Limb (tissue), 2 donors: ENCODE measurements around the gene SNAP47.

Experiments used
- DNase-seq, 2 donors: peaks; one replicate each; pipeline ENCODE4 v3.0.0-alpha.2; 2016; ENCODE audit errors: extremely low spot score in 2 of 2

The SNAP47 gene

GRCh38 chr1:227748496-227749182 lies 13.4 kb downstream of the SNAP47 start:
- DNase-seq: no peak

- DNase-seq: no peak
Observed at GRCh38 chr1:227749225-227749624, 14.0 kb downstream of the SNAP47 start.

GRCh38 chr1:227749916-227750710 lies 14.9 kb downstream of the SNAP47 start:
- no peak for DNase-seq

DNA sequence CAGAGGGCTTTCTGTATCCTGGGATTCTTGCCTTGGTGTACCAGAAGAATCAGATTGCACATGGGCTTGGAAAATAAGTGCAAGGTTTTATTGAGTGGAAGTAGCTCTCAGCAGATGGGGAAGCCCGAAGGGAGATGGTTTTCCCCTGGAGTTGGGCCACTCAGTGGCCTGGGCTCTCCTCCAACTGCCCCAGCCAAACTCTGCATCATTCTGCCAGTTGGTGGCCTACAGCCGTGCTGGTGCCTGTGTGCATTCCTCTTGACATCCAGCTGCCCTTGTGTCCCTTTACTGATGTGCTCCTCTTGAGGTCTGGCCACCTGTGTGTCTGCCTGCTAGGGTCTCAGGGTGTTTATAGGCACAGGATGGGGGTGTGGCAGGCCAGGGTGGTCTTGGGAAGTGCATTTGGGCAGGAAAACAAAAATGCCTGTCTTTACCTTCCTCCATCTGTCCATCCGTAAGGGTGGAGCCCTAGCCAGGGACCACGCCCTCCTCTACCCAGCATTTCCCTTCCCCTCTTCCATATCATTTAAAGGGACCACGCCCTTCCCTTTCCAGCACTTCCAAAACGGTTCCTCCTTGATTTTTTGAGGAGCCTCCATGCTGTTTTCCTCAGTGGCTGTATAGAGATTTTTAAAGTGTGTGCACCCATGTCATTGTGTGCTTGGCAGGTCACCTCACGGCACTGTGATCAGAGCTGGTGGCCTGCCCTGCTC lies 18.9 kb downstream of the SNAP47 start:
- DNase-seq: no peak

DNA sequence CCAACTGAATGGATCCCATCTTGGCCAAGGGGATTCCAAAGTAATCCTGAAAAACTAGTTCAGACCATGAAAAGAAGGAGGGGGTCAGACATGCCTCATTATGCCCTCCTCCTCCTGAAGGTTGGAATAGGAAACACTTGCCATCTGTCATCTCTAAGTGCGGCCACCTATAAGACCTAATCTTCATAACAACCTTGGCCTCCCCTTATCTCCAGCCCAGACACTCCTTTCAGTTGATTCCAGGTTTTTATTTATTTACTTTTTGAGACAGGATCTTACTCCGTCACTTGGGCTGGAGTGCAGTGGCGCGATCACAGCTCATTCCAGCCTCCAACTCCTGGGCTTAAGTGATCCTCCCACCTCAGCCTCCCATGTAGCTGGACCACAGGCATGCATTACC lies 19.7 kb downstream of the SNAP47 start:
- no peak for DNase-seq

DNA sequence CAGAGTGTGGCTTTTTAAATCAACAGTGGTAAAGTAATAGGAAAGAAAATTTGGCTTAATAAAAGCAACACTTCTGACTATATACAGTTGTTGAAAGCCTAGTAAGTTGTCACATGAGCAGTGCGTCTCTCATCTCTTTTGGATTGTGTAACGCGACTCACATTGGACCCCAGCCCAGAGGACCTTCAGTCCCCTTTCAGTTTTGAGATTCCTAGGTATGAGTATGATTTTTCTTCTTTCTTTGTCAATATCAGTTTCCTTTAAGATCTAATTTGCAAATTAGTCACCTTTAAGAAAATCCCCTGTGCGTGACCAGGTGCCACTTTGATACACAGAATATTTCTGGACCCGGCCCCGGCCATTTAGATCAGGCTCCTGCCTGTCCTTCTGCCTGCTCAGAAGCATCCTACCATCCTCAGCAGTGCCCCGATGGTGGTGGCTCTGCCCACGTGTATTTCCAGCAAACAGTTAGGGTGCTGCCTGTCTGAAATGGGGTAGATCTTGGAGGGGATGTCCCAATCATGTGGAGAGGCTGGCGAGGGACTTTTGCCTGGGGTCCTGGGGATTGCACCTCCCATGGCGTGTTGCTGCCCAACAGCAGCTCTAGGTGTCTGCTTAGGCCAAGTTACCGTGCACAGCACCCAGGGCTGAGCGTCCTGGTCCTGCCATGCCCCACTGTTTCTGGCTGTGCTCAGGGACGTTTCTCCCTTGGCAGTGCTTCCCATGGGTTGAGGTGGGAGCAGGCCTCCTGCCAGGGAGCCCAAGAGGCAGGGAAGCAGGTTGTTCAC lies 21.1 kb downstream of the SNAP47 start:
- DNase-seq: no peak

DNA sequence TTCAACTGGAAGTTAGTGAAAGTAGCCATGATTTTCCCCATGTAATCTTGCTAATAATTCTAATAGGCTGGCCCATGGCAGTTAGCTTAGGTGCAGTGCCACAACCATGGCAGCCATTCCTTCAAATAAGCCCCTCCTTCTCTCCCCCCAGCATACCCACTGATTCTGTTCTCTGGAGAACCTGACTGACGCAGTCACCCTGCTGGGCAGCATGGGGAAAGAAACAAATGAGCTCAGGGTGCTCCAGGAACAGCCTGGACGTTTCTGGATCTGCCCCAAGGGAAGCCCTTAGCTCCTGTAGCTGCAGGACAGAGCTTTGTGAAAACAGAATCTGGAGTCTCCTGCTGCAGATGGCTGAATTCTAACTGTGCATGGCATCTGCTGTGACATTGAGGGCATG lies 22.5 kb downstream of the SNAP47 start:
- no peak for DNase-seq

- no peak for DNase-seq
Observed at GRCh38 chr1:227758366-227758765, 23.1 kb downstream of the SNAP47 start.

DNA sequence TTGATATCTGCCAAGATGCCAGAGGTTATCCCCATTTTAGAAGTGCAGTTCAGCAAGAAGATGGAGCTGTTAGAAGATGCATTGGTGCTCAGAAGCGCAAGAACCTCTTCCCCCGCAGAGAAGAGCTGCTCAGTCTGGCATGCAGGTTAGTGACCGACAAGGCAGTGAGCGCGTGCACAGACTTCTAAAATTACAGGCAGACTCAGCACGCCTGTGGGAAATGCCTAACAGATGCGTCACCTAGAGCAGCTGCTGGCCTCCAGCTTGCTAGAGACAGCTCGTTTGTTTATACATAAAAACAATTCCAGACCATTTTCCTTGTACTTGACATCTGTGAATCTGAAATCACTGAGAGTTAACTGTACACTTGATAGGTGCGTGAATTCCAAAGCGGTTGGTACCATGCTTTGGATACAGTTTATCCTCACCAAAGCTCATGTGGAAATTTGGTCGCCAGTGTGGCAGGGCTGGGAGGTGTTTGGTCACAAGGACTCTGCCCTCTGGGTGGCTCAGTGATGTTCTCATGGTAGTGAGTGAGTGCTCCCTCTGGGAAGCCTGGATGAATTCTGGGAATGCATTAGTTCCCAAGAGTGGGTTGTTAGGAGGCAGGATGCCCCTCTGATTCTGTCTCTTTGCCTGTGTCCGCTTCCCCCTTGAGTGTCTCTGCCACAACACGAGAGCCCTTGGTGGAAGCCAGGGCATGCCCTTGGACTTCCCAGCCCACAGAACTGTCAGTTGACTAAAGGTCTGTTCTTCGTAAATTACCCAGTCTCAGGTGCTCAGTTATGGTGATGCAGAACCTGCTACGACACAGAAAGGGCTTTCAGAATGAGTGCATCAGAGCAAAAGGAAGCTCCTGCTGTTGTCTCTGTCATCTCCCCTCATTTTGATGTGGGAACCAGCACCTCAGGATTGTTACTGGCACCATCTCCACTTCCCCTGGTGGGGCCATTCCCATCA lies 24.4 kb downstream of the SNAP47 start:
- DNase-seq: peak; percentile 62 to 85

DNA sequence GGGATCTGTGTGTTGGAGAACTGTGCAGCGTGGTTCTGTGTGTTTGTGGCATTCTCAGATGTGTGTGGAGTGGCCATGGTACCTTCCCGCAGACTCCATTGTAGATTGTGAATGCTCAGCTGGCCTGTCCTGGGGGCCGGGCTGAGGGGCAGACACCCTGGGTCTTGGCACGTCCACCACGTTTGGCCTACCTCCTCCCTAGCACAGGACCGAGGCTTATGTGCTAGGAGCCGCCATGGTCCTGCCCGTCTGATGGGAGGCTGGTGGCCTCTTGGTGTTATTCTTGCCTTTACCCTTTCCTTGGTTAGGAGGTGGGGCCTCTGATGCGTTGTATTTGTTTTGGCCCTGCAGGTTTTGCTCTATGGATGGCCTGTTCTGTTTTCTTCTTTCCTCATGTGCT lies 25.1 kb downstream of the SNAP47 start:
- no peak for DNase-seq

DNA sequence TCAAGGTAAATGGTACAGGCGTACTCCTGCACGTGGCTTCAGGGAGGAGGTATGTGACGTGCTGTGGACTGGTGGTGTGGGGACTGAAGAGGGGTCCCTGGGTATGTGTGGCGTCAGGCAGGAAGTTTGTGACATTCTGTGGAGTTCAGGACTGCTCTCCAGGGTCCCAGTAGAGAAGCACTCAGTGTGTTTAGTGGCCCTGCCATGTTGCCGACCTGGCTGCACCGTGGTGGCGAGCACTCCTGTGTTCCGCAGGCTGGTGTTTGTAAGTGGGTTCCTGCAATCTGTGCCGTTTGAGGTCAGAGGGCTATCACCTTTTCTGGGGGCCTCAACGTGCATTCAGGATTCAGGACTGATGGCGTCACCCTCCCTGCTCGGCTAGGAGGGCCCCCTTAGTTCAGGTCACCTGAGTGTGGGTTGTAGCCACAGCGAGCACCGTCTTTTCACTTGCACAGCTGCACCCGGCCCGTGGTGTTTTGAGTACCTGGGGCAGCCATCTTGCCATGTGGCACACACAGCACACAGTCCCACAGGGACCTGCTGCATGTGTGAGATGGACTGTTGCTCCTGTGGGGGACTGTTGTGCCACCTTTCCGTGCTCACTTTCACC lies 26.5 kb downstream of the SNAP47 start:
- DNase-seq: no peak

DNA sequence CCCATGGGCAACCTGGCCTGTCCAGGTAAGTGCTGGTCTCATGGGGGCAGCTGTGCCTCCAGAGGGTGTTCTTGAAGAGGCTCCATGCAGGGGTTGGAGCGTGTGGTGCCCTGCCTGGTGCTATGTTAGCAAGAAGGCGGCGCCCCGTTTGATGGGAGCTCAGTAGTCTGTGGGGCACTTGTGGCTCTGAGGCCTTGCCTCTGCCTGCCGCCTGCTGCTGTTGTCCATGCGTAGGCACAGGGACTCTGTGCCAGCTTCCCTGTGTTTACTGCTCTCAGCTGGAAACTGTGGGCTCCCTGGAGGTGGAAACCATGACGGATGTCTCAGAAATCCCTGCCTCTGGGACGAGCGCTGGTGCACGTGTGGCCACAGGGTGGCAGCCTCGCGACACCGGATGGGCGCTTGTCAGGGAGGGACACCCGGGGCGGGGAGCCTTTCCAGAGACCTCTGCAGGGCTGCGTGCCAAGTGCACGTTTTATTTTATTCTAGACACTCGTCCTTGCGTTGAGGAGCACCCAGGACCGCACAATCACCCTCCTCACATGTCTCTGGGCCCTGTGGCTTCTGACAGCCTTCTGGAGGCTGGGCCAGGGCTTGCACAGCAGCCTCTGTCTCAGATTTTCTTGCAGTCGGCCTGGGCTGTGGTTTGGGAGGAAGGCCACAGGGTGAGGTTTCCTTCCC lies 27.1 kb downstream of the SNAP47 start:
- peak; percentile 87 to 89 for DNase-seq

DNA sequence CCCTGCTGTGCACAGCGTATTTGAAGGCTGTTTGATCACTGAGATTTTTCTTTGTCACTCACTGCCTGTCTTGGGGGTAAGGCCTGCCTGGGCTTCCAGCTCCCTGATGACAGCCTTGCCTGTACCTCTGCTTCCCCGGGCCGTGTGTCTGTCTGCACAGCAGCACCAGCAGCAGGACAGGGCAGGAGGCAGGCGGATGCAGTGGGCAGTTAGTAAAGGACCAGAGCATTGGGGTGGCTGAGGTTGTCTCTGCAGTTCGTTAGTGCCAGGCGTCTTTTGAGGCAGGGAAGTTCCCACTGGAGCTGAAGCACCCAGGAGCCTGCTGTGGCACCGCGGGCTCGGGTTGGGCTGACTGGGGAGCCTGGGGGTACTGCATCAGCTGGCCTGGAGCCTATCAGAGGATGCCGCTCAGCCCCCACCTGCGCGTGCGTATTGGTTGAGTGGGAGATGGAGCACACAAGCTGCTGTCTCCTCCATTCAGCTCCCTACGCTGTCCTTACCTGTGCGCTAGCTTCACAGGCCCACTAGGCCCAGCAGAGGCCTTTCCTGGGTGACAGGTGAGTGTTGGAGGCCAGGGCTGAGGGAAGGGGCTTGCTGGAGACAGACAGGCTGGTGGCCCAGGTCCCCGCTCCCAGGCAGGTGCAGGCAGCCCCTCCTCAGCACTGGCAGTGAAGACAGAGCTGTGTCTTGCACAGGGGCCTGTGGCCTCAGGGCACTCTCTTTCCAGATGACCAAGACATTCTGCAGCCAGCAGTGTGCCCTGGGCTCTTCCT lies 28.2 kb downstream of the SNAP47 start:
- DNase-seq: no peak

- DNase-seq: no peak
Observed at GRCh38 chr1:227764019-227764391, 28.8 kb downstream of the SNAP47 start.

GRCh38 chr1:227765261-227766014 lies 30.2 kb downstream of the SNAP47 start:
- no peak for DNase-seq

- DNase-seq: no peak
Observed at GRCh38 chr1:227766015-227766634, 30.9 kb downstream of the SNAP47 start.

DNA sequence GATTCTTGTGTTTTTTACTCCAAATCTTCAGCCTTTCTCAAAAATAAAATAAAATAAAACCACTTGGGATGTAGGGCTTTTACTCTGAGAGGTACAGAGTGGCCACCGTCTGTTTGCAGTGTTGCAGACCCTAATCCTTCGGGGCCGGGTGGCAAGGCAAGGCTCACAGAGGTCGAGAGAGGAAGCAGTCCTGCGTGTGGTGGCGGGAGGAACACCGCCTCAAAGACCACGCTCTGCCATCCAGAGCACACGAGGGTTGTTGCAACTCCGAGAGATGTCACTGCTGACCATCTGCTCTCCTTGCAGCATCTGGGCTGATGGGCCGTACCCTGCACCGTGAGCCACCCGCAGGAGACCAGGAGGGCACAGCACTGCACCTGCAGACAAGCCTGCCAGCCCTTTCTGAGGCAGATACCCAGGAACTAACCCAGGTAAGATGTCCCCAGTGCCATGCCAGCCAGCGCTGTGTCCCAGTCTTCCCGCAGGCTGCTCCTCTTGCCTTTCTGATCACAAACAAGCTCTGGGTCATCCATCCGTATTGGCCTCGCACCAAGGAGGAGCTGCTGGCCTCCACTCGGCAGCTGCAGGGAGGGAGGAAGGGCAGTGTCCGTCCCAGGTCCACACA lies 31.5 kb downstream of the SNAP47 start:
- DNase-seq: no peak
